Amygdala (tissue), 56 donors: ENCODE results near the gene ELOVL3.
"Not testable (repeated sequence)": the region's sequence is repeated elsewhere in the genome, so short reads cannot be mapped to it uniquely, and the experiment has no call there.

Experiments
- DNase-seq, 56 donors: peaks; one replicate each; lab custom pipeline; 2025; lab: John Stamatoyannopoulos, UW

Gene ELOVL3

DNA sequence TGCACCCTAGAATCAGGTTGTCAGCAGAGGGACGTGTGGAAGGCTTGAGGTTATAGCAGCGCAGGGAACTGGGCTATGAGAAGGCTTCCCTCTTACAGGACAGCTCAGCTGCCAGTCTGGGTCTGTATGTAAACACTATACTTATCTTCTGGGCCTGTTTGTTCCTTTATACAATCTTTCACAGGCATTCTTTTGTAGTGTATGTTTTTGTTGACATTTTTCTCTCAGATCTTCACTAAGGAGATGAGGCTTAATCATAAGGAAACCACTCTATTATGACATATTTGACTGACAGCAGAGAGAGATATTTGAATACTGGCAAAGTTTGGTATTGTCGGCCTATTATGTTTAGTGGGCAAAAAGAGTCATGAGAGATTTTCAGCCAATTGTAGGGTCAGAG is 20.2 kb downstream of the ELOVL3 start:
- no peak for DNase-seq

DNA sequence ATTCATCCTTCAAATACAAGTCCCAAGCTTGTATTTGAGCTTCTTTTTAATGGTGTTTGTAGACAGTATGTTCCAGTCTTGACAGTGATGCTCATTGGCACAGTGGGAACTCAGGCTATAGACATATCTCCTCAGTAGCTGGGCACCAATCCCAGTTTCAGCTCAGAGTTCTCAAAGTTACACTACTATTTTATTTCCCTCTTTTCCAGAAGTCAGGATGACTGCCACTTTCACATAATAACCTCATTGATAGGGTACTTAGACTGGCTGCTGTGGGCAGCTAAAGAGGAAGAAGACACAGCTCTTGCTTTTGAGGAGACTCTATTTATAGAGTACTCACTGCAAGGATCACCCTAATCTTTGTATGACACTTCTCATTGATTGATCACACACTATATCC is 21.6 kb downstream of the ELOVL3 start:
- DNase-seq = peak in 2 of 56 donors; percentile 4 to 35

DNA sequence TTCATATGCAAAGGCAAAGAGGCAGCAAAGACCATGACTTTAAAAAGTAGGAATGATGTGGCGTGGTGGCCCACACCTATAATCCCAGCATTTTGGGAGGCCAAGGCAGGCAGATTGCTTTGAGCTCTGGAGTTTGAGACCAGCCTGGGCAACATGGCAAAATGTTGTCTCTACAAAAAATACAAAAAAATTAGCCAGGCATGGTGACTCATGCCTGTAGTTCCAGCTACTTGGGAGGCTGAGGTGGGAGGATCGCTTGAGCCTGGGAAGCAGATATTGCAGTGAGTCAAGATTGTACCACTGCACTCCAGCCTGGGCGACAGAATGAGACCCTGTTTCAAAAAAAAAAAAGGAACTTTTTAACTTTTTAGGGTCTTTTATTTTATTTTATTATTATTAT is 26.4 kb downstream of the ELOVL3 start:
- not testable (repeated sequence) for DNase-seq

DNA sequence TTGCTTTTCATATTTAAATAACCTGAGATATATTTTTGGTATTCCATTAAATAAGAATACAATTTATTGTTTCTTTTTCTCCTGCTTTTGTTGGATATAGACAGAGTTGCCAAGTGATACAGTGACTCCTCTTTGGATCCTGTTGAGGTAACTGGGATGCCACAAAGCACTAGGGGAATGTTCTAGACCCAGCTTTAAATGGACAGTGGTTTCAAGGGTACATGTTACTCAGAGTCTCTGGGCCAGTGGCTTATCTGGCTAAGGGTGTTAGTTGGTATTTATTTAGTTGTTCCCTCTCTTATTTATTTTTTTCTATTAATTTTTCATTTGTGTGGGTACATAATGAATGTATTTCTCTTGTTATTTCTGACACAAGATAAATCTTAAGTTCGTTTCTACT is 28.3 kb downstream of the ELOVL3 start:
- DNase-seq = no peak

DNA sequence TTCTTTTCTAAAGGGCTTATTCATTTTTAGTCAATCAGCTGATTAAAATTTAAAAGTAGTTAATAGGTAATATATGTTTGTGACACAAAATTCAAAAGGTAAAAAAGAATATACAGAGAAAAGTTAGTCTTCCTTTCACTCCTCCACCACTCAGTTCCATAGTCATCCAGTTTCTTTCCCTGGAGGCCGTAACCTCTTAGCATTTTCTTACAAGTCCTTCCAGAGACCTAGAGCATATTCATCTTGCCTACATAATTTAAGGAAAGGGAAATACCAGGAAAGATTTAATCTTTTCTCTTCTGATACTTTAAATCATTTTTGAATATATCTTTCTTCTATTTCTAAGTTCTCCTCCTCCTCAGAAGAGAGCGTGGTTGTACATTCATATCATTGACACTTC is 29.3 kb downstream of the ELOVL3 start:
- no peak for DNase-seq

DNA sequence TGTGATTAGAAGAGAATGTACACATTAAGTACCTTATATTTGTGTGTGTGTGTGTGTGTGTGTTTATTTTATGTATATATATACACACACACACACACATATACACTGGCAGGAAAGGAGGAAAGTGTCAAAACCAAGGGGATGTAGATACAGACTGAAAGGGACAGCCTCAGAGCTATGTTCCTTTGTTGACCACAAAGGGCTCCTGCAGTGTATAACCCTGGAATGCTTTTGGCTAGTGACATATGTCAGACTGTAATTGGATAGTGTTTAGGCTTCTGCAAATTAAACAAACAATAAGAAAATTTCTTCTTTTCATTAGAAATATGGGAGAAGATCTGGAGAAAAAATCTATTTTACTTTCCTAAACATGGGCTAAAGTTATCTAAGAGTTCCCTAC is 35.1 kb downstream of the ELOVL3 start:
- no peak for DNase-seq

DNA sequence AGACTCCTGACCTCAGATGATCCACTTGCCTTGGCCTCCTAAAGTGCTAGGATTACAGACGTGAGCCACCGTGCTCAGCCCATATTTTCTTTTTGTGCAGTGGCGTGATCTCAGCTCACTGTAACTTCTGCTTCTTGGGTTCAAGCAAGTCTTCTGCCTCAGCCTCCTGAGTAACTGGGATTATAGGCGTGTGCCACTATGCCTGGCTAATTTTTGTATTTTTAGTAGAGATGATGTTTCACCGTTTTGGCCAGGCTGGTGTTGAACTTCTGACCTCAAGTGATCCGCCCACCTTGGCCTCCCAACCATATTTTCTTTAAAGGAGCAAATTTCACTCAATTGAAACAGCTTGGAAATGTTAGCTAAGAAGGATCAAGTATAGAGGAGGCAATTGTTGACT is 35.7 kb downstream of the ELOVL3 start:
- no peak for DNase-seq

DNA sequence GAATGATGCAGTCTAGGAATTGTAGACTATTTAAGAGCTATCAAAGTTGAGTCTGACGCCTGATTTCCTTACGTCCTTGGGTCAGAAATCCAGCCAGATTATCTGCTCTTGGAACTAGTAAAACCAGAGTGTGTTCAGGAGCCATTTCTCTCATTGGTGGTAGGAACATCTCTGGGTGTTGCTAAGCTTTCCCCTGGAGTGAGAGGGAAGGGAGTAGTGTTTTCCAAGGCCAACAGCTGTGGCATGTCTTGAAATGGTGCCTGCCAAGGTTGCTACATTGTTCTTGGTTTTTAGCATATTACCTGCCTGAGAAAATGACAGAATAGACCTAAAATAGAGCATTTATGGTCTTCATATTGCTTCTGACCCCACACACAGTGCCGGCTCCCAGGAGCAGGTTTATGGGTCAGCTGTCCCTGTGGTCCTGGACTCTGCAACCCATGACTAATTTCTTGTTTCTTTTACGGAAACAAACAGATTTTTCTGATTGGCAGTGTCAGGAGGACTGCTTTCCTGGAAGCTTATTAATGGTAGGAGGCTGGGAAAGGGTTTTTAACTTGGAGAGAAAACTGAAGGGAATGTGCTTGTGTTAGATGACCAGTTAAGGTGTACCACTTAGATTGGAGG is 36.8 kb downstream of the ELOVL3 start:
- DNase-seq = no peak

DNA sequence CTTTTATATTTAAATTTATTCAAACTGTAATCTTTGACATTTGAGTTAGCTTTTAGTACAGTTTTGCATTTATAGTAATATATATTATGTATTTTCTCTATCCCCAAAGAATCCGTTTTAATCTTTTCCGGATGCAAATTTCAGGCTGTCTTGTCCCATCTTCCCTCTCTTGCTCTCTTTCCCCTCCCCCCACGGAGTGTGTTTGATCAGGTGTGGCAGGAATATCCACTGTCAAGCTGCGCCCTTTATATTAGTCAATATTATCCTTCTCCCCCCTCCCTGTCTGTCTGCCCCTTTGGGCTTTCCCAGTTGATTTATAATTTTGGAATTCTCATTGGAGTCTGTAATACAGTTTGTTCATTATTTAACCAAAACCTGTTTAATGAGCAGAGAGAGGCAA is 38.3 kb downstream of the ELOVL3 start:
- no peak for DNase-seq

DNA sequence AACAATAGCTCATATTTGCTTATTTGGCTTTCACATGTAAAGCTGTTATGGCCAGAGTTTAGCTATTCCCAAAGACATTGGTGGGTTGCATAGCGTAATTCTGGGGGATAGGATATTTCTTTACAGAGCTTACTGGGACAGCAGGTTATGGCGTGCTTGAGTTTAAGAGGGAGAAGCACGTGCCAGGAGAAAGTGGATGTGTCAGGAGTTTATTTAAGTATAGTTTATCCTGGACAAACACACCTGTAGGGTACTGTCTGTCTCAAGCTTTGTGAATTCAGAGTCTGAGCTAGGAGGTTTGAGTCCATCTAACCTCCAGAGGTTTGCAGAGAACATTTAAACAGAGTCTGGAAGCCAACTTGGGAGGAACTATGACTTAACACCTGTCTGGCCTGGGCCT is 40.6 kb downstream of the ELOVL3 start:
- no peak for DNase-seq

DNA sequence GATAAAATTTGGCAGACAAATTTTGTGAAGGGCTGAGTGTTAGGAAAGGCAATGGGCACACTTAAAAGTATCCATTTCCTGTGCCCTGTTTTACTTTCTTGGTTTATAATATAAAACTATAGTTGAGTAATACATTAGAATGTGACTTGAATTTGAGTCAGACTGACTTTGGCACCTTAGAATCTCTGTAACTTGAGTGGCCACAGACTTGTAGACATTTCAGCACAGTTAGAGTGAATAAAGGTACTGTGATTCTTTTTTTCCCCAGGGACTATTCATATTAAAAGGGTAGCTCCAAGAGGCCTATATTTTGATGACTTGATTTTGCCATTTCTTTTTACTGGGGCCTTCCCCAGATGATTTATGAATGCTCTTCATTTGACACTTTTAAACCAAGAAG is 41.6 kb downstream of the ELOVL3 start:
- DNase-seq = no peak

DNA sequence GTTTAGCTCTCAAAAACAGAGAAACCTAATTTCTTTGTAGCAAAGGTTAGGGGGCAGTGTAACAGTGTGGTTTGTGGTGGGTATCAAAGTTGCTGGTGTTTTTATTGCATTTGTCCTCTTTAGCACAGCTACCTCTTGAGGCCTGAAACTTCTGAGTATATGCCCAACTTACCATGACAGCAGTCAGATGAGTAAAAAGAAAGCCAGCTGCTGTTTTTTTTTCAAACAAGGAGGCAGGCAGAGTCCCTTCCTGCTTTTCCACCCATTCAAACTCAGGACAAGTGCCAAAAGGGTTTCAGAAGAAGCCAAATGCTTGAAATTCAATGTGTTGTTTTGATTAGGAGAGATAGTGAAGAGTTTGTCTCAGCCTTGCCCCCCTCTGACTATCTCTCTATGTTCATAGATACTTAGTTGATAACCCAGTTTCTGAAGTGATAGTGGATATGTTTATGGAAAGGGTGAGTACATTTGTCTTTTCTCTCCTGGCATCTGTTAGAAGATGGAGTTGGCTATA is 42.3 kb downstream of the ELOVL3 start:
- no peak for DNase-seq

DNA sequence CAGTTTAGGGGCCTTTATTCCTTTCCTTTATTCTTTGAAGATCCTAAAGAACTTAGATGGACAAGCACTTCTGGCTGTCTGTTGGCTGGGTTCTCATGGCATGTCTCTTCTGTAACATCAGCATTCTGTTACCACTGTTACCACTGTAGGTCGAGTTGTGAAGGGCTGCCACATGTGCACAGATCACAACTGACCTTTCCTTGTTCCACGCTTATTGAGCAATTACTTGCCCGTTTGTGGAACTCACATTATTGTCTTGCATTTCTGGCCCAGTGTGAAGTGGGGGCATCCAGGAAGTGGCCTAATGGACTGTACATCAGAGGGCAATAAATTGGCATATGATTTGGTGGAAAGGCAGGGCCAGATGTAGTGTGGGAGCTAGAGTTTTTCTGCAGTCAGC is 42.9 kb downstream of the ELOVL3 start:
- no peak for DNase-seq

DNA sequence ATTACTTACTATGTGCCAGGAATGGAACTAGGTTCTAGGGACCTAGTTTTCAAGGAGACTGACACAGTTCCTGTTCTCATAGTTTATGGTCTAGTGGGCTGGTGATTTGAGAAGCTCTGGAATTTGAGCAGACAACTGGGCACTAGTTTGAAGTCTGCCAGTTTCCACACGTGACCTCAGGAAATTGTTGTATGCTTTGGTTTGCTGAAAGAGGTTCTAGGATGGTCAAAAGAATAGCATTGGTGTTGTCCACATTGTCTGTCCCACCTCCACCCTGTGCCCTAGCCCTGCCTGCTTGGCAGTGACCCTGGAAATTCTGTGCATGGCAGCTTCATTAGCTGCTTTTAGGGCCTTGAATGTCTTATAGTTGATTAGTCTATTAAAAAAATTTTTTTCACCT is 48.0 kb downstream of the ELOVL3 start:
- DNase-seq = no peak

DNA sequence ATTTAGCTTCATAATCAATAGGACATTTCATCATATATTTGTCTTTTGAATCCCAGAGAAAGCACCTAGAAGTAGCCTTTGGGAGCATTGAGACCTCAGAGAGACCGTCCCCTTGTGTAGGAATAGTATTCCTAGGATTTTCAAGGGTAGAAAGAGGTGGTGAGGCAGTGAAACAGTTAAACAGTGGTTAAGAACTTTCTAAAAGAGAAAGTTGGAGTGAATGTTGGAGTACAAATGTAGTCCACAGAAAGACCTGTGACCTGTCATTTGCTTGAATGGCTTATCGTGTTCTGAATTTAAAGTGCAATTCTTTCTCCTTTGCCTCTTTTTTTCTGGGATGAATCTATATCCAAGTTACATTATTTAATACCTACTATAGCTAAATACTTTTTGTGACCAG is 49.2 kb downstream of the ELOVL3 start:
- DNase-seq = no peak

DNA sequence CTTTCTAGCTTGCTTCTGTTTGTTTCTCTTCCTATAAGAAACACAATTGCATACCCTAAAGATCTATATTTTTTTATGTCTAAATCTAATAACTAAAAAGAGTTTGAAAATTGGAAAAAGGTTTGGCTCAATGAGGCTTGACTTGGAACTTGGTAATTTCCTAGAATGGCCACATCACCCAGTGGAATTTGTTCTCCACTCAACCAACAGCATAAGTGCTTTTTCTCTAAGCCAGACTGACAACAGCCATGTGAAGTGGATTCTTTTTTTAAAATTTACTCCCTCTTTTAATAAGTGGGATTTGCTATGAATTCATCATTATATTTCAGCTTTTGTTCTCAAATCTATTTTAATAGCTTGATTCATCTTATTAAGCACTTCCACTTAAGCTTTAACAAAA is 53.0 kb downstream of the ELOVL3 start:
- no peak for DNase-seq
